Breast epithelium (tissue), 3 donors: ENCODE measurements around the gene OR4Q3.
"Not testable (repeated sequence)": the region's sequence is repeated elsewhere in the genome, so short reads cannot be mapped to it uniquely, and the experiment has no call there.

Experiments
- POLR2A ChIP-seq: fragments of 450-650 bp; IDR thresholded peaks from one replicate; pipeline ENCODE4 v1.6.1; 2016; ENCODE audit warnings: antibody characterized with exemption, mild to moderate bottlenecking, moderate library complexity
- TF ChIP-seq, protein P1 (sequence below), 3 donors: fragments of 450-650 bp; IDR thresholded peaks; one replicate each; pipeline ENCODE4 v1.5.1; 2016 to 2017; ENCODE audit warnings: antibody characterized with exemption in 3 of 3, mild to moderate bottlenecking in 3 of 3, moderate library complexity in 3 of 3

DNA sequence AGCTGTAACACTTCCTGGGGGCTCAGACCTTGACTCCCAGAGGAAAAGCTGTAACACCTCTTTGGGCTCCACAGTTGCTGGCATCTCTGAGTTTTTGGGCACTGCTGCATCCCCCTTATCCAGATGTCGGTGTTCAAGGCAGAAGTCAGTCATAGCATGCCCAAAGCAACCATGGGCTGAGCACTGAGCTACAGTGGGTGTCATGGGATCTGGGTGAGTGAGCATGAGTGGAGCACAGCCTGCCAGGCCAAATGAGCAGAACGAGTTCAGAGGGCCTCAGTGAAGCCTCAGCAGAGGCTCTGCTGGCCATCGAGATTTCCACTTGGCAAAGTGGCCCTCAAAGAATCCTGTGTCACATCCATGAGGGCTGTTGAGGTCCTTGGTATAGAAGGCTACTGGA is 28.1 kb downstream of the OR4Q3 start:
- TF ChIP-seq, protein P1, sequence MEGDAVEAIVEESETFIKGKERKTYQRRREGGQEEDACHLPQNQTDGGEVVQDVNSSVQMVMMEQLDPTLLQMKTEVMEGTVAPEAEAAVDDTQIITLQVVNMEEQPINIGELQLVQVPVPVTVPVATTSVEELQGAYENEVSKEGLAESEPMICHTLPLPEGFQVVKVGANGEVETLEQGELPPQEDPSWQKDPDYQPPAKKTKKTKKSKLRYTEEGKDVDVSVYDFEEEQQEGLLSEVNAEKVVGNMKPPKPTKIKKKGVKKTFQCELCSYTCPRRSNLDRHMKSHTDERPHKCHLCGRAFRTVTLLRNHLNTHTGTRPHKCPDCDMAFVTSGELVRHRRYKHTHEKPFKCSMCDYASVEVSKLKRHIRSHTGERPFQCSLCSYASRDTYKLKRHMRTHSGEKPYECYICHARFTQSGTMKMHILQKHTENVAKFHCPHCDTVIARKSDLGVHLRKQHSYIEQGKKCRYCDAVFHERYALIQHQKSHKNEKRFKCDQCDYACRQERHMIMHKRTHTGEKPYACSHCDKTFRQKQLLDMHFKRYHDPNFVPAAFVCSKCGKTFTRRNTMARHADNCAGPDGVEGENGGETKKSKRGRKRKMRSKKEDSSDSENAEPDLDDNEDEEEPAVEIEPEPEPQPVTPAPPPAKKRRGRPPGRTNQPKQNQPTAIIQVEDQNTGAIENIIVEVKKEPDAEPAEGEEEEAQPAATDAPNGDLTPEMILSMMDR (IDR thresholded peaks at IDR 0.05): not testable (repeated sequence)
- not testable (repeated sequence) for TF ChIP-seq POLR2A
